Parathyroid adenoma (tissue), 2 donors: Measurements from ENCODE around the gene TMC7.

Experiments used
- H2AFZ ChIP-seq: fragments of 300-600 bp; sonication (generic); one replicate; pipeline ENCODE4 v1.7.0; 2017; ENCODE audit warnings: antibody characterized with exemption, mild to moderate bottlenecking
- H3K27ac ChIP-seq: fragments of 300-600 bp; sonication (generic); one replicate; pipeline ENCODE4 v1.7.0; 2017
- H3K27me3 ChIP-seq: fragments of 300-600 bp; sonication (generic); one replicate; pipeline ENCODE4 v1.7.0; 2017; ENCODE audit warnings: low read length; ENCODE audit not compliant: control insufficient read depth, insufficient read depth
- H3K36me3 ChIP-seq: fragments of 300-600 bp; sonication (generic); one replicate; pipeline ENCODE4 v1.7.0; 2017; ENCODE audit warnings: low read length; ENCODE audit not compliant: control insufficient read depth, insufficient read depth
- H3K4me1 ChIP-seq: fragments of 300-600 bp; sonication (generic); one replicate; pipeline ENCODE4 v1.7.0; 2017; ENCODE audit warnings: control low read depth
- H3K4me2 ChIP-seq: fragments of 300-600 bp; sonication (generic); one replicate; pipeline ENCODE4 v1.7.0; 2017; ENCODE audit warnings: low read length
- H3K4me3 ChIP-seq: fragments of 300-600 bp; sonication (generic); one replicate; pipeline ENCODE4 v1.7.0; 2017; ENCODE audit warnings: low read depth, low read length
- H3K79me2 ChIP-seq: fragments of 300-600 bp; sonication (generic); one replicate; pipeline ENCODE4 v1.7.0; 2017; ENCODE audit warnings: control low read depth
- H3K9ac ChIP-seq: fragments of 300-600 bp; sonication (generic); one replicate; pipeline ENCODE4 v1.7.0; 2017; ENCODE audit warnings: mild to moderate bottlenecking
- H3K9me3 ChIP-seq: fragments of 300-600 bp; sonication (generic); one replicate; pipeline ENCODE4 v1.7.0; 2017; ENCODE audit warnings: low read length; ENCODE audit not compliant: control insufficient read depth
- CTCF ChIP-seq: fragments of 300-600 bp; sonication (generic); IDR thresholded peaks from one replicate; pipeline ENCODE4 v1.7.0; 2017; ENCODE audit warnings: antibody characterized with exemption, mild to moderate bottlenecking
- donor health status: primary hyperparathyroidism.

TMC7 gene

DNA sequence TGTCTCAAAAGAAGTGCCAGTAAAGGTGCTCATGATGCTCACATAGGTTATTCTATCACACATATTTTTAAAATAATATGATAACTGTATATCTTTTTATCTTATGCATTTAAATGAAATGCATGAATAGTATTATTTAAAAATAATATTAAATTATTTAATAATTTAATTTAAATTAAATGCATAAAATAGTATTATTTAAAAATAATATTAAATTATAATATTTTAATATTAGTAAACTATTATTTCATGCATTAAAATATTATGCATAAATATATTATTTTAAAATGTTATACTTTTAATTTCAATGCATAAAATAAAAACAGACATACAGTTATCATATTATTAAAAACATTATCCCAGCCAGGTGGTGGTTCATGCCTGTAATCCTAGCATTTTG is 33.4 kb downstream of the TMC7 start:
- TF ChIP-seq CTCF, result no peak
- no peak overlapping the region for H3K27ac ChIP-seq
- H3K79me2 ChIP-seq, result no peaks in the 10 kb centered on the region
- H3K4me2 ChIP-seq, result no peak overlapping the region
- no peaks in the 10 kb centered on the region for H3K9me3 ChIP-seq
- H3K4me1 ChIP-seq, result no peaks in the 10 kb centered on the region
- H3K27me3 ChIP-seq, result no peaks in the 10 kb centered on the region
- H3K4me3 ChIP-seq, result no peak overlapping the region
- H2AFZ ChIP-seq, result no peak overlapping the region
- H3K9ac ChIP-seq, result no peak overlapping the region
- H3K36me3 ChIP-seq, result no peaks in the 10 kb centered on the region

GRCh38 chr16:19020689-19021088 is 37.0 kb downstream of the TMC7 start:
- Histone ChIP-seq H3K27ac (no peak overlapping the region), H3K9ac (no peak overlapping the region)
- no peak for TF ChIP-seq CTCF

DNA sequence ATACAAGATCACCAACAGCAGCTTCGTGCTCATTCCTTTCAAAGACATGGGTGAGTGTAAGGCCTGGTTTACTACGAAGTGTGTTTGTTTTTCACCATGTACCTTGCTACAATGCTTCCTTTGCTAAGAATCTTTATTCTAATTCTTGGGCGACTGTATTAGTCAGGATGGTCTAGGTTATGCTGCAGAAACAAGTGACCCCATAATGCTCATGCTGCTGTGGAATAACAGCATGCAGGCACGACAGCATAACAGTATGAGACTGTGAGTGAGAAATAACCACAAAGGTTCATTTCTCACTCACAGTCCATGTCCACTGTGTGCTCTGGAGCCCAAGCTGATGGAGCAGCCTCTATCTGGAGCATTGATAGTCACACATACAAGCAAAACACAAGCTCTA is 38.0 kb downstream of the TMC7 start:
- H3K9me3 ChIP-seq, result no peaks in the 10 kb centered on the region
- no peak overlapping the region for H3K27ac ChIP-seq
- H3K79me2 ChIP-seq, result no peaks in the 10 kb centered on the region
- H3K4me1 ChIP-seq, result no peaks in the 10 kb centered on the region
- no peaks in the 10 kb centered on the region for H3K27me3 ChIP-seq
- no peak overlapping the region for H3K9ac ChIP-seq
- TF ChIP-seq CTCF, result no peak
- no peak overlapping the region for H3K4me3 ChIP-seq
- no peak overlapping the region for H3K4me2 ChIP-seq
- H3K36me3 ChIP-seq, result no peaks in the 10 kb centered on the region
- no peak overlapping the region for H2AFZ ChIP-seq

More at GRCh38 chr16:19020689-19021088, 37.0 kb downstream of the TMC7 start:
- no peaks in the 10 kb centered on the region for H3K9me3 ChIP-seq
- no peaks in the 10 kb centered on the region for H3K36me3 ChIP-seq
- H3K27me3 ChIP-seq, result no peaks in the 10 kb centered on the region
- H3K4me3 ChIP-seq, result no peak overlapping the region
- no peak overlapping the region for H3K4me2 ChIP-seq
- H3K79me2 ChIP-seq, result no peaks in the 10 kb centered on the region
- H2AFZ ChIP-seq, result no peak overlapping the region
- H3K4me1 ChIP-seq, result no peaks in the 10 kb centered on the region

DNA sequence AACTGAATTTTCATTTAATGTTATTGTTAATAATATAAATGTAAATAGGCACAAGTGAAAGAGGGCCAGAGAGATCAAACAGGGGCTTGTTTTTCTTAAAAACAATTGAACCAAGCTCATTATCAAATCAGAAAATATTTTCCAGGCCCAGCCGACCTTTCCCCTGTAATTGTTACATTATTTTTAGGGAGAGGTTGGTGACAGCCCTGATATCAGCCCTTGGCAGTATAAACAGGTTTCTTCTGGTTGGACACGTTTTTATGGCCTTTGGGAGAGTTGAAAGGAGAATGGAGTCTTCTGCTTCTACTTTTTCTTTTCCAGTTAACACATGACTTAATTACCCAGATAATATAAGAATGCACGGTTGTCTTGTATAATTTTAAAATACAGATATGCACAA is 43.7 kb downstream of the TMC7 start:
- no peak overlapping the region for H3K27ac ChIP-seq
- no peak overlapping the region for H2AFZ ChIP-seq
- no peak for TF ChIP-seq CTCF
- H3K4me2 ChIP-seq, result no peak overlapping the region
- no peaks in the 10 kb centered on the region for H3K79me2 ChIP-seq
- H3K9ac ChIP-seq, result no peak overlapping the region
- H3K4me1 ChIP-seq, result no peaks in the 10 kb centered on the region
- no peaks in the 10 kb centered on the region for H3K27me3 ChIP-seq
- no peak overlapping the region for H3K4me3 ChIP-seq
- H3K9me3 ChIP-seq, result no peaks in the 10 kb centered on the region
- no peaks in the 10 kb centered on the region for H3K36me3 ChIP-seq

DNA sequence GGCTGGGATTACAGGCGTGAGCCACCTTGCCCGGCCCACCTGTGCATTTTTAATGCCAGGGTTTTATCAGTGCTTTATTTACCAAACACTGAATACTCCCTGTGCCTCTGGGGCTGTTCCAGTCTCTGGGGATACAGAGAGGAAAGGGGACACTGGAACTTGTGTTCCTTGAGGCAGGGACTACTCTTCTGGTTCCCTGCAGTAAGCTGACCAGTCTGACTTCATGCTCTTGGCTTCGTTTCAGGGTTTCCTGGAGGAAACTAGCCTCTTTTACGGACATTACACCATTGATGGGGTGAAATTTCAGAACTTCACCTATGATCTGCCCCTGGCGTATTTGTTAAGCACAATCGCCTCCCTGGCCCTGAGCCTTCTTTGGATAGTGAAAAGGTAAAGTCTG is 46.2 kb downstream of the TMC7 start:
- Histone ChIP-seq H2AFZ (no peak overlapping the region), H3K4me2 (no peak overlapping the region), H3K9ac (no peak overlapping the region), H3K4me1 (no peaks in the 10 kb centered on the region), H3K27ac (no peak overlapping the region), H3K4me3 (no peak overlapping the region), H3K79me2 (no peaks in the 10 kb centered on the region), H3K27me3 (no peaks in the 10 kb centered on the region), H3K9me3 (no peaks in the 10 kb centered on the region), H3K36me3 (no peaks in the 10 kb centered on the region)
- TF ChIP-seq CTCF, result no peak
